Measurements from ENCODE around the gene MX2. TPM values are rescaled to one million over a fixed set of nuclear protein-coding genes. Genes with fewer than 3 reads are reported as not detected.

Gene MX2
- total RNA-seq, 1 donor from 2014 or later = 0.62 TPM

GRCh38 chr21:41438425-41439113, 76.7 kb downstream of the MX2 start:
- DNase-seq = no peak

DNA sequence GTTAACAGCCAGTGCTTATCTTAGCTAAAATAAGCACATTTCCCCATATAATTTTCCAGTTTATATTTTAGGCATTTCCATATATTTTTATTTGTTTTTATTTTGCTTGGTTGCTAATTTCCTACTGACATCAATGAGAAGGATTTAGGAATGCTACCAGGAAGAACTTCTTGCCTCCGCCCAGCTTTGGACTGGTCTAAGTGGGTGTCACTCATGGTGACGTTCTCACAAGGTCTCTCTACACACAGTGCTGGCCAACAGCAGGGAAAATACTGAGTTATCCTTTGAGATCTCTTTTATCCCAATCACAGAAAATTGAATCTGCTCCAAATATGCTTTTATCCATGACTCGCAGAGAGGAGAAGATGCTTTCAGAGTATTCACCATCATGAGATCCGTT, 77.4 kb downstream of the MX2 start:
- DNase-seq = no peak

DNA sequence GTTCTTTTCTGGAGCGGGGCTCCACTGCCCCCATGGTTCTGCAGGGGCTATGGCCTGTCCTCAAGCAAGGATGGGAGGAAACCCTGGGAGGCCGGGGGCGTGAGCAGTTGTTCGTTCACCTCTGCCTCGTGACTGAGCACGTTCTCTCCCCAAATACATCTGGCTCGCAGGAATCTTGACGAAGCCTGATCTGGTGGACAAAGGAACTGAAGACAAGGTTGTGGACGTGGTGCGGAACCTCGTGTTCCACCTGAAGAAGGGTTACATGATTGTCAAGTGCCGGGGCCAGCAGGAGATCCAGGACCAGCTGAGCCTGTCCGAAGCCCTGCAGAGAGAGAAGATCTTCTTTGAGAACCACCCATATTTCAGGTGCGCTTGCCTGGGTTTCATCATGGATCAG, 79.7 kb downstream of the MX2 start:
- DNase-seq = no peak

- no peak for DNase-seq
These were observed 80.8 kb downstream of the MX2 start for GRCh38 chr21:41442481-41443186.

- no peak for DNase-seq
These were observed 81.7 kb downstream of the MX2 start for GRCh38 chr21:41443562-41443961.

DNA sequence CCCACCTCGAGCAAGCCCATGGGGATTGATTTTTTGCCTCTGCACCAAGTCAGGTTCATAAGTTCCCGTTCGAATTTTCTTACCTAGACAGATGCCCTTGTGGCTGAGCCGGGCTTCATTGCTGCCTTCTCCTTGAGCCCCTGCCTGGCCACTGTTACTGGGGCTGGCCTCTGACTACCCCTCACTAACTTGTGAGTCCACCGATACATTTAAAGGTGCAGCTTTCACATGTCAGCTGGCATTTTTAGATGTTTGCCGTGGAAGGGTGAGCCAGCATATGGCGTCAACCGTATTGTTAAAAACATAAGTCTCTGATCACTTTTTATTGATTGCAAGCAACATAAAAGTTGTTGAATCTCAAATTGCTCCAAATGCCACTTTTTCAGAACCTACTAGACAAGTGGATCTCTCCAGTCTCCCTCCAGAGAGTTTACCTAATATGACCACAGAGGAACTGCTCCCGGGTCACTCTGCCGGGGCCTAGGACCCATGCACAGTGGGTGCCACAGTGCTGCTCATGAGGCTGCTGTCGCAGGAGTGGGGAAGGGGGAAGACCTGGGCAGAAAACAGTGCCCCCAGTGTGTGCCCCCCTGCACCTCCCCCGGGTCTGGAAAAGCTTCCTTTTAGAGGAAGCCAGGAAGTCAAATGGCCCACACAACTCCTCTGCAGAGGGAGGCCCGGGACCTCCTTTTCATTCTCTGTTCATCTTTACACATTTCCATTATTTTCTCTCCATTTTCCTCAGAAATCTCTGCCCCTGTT, 83.1 kb downstream of the MX2 start:
- no peak for DNase-seq

- no peak for DNase-seq
These were observed 83.6 kb downstream of the MX2 start for GRCh38 chr21:41445465-41445862.

DNA sequence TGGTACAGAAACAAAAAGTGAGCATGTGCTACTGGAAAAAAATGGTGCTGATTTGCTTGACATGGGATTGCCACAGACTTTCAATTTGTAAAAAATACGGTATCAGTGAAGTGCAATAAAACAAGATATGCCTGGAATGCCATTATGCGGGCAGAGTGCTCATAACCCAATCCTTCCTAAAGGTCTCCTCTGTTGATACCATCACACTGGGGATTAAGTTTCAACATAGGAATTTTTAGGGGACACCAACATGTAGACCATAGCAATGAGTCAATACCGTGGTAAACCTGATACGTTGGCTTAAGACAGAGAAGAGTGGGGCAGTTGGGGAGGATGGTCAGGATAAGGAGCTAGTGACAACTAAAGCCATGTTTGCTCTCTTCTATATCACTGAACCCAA, 84.8 kb downstream of the MX2 start:
- no peak for DNase-seq

DNA sequence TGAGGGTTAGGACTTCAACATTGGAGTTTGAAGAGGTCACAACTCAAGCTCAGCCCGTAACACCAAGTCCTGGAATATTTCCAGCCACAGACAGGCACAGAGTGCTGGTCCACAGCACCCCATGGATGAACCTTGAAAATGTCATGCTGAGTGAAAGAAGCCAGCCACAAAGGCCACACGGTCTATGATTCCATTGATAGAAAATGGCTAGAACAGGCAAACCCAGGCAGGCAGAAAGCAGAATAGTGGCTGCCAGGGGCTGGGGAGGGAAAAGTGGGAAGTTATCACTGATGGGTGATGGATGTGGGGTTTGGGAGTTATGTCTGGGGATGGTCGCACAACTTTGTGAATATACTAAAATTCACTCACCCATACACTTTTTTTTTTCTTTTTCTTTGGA, 85.5 kb downstream of the MX2 start:
- no peak for DNase-seq

GRCh38 chr21:41449613-41450012, 87.8 kb downstream of the MX2 start:
- DNase-seq = no peak

GRCh38 chr21:41451753-41452676, 90.2 kb downstream of the MX2 start:
- no peak for DNase-seq

DNA sequence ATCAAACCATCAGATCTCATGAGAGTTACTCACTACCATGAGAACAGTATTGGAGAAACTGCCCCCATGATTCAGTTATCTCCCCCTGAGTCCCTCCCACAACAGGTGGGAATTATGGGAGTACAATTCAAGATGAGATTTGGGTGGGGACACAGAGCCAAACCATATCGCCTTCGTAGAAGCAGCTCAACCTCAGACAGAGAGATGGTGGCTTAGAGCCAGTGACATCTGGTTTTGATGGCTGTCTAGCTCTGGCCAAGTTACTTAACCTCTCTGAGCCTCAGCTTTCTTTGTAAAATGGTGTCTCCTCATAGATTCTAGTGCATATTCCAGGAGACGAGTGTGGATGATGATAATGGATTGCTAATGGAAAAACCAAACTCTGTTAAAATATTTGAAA, 91.4 kb downstream of the MX2 start:
- DNase-seq = no peak

GRCh38 chr21:41453761-41454160, 91.9 kb downstream of the MX2 start:
- DNase-seq = no peak

DNA sequence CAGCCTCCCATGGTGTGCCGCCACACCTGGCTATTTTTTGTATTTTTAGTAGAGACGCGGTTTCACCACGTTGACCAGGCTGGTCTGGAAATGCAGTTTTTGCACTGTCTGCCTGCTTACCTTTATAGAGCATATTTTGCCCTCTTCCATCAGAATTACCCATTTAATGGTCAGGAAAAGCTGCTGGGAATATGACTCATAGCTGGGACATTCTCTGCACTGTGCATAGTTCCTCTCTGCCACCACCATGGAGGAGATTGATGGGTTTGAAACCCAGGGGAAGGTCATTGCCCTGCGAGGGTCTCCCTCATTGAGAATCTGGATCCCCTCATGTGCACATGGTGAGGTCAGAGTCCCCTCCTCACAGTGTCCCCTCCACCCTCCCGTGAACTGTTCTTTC, 96.3 kb downstream of the MX2 start:
- no peak for DNase-seq

DNA sequence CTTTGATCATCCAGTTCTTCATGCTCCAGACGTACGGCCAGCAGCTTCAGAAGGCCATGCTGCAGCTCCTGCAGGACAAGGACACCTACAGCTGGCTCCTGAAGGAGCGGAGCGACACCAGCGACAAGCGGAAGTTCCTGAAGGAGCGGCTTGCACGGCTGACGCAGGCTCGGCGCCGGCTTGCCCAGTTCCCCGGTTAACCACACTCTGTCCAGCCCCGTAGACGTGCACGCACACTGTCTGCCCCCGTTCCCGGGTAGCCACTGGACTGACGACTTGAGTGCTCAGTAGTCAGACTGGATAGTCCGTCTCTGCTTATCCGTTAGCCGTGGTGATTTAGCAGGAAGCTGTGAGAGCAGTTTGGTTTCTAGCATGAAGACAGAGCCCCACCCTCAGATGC, 96.7 kb downstream of the MX2 start:
- no peak for DNase-seq

Other genes with a start within 250 kb of the MX2 start
- 8.6 TPM for gene BACE2, start 193.9 kb upstream of the MX2 start, total RNA-seq
- gene FAM3B, start 45.2 kb upstream of the MX2 start, total RNA-seq = not detected
- 12.2 TPM for gene MX1, start 64.2 kb downstream of the MX2 start, total RNA-seq
- not detected for gene TMPRSS2, start 146.1 kb downstream of the MX2 start, total RNA-seq

Measured in occipital lobe (tissue), 2 donors.